ENCODE results near the gene ID3.

GRCh38 chr1:23578997-23579363 lies 19.7 kb upstream of the ID3 start:
- no peak for TF ChIP-seq EZH2 (IDR thresholded peaks at IDR 0.05; ENCODE audit: borderline replicate concordance, low read depth, low read length)
- no peak for TF ChIP-seq CREB5 (CRISPR knock-in tag; IDR thresholded peaks at IDR 0.05)
- TF ChIP-seq ZNF324 (CRISPR knock-in tag; IDR thresholded peaks at IDR 0.05), result no peak
- no peak for TF ChIP-seq PATZ1 (CRISPR knock-in tag; IDR thresholded peaks at IDR 0.05; ENCODE audit: borderline replicate concordance)
- TF ChIP-seq HMG20B (CRISPR knock-in tag; IDR thresholded peaks at IDR 0.05), result no peak
- TF ChIP-seq REST (IDR thresholded peaks at IDR 0.05; ENCODE audit: borderline replicate concordance), result no peak
- no peak for TF ChIP-seq REST (CRISPR knock-in tag; IDR thresholded peaks at IDR 0.05; ENCODE audit: low read depth)
- TF ChIP-seq, protein P1, sequence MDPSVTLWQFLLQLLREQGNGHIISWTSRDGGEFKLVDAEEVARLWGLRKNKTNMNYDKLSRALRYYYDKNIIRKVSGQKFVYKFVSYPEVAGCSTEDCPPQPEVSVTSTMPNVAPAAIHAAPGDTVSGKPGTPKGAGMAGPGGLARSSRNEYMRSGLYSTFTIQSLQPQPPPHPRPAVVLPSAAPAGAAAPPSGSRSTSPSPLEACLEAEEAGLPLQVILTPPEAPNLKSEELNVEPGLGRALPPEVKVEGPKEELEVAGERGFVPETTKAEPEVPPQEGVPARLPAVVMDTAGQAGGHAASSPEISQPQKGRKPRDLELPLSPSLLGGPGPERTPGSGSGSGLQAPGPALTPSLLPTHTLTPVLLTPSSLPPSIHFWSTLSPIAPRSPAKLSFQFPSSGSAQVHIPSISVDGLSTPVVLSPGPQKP (CRISPR knock-in tag; IDR thresholded peaks at IDR 0.05), result no peak
